SK-N-SH (cell line): ENCODE results near the gene LPP. TPM values are rescaled to one million over a fixed set of nuclear protein-coding genes. Genes with fewer than 3 reads are reported as not detected.

Experiments used
- CTCF ChIA-PET: fragments of 300-600, 350-600 bp; formaldehyde crosslinking; extraction: SDS; loops from one replicate; lab custom pipeline; 2021; lab: Yijun Ruan, JAX
- POLR2A ChIA-PET: fragments of 350-600 bp; sonication (Branson Sonifier 250); formaldehyde crosslinking; extraction: SDS; loops from one replicate; lab custom pipeline; 2020; ENCODE audit warnings: antibody characterized with exemption, inconsistent platforms; lab: Yijun Ruan, JAX
- DNase-seq: peaks from one replicate; pipeline ENCODE4 v3.0.0; 2012
- H2AFZ ChIP-seq: fragments of 200-600 bp; sonication (generic); 2 replicates; pipeline ENCODE4 v1.8.1; 2016; ENCODE audit warnings: antibody characterized with exemption, mild to moderate bottlenecking, low read depth
- H3F3A ChIP-seq: fragments of 200-600 bp; sonication (generic); replicated peaks from 2 replicates; pipeline ENCODE3; 2016; ENCODE audit warnings: antibody characterized with exemption, mild to moderate bottlenecking; ENCODE audit not compliant: insufficient read depth
- H3K27ac ChIP-seq, 2 experiments: fragments of 200-500 bp in 1 of 2; fragments of 200-600 bp in 1 of 2; sonication (Bioruptor generic) in 1 of 2; sonication (generic), shearing (Covaris generic) in 1 of 2; 2 replicates each; pipeline versions ENCODE4 v1.5.1 to v1.6.1; 2014 to 2016; ENCODE audit warnings: low read depth in 2 of 2, inconsistent platforms in 1 of 2, low read length in 1 of 2, mild to moderate bottlenecking in 1 of 2, mixed read lengths in 1 of 2
- H3K27me3 ChIP-seq: fragments of 200-600 bp; sonication (generic), shearing (Covaris generic); 2 replicates; pipeline ENCODE4 v1.6.1; 2016; ENCODE audit warnings: mixed run types; ENCODE audit not compliant: insufficient read depth
- H3K36me3 ChIP-seq, 2 experiments: fragments of 200-500 bp in 1 of 2; fragments of 200-600 bp in 1 of 2; sonication (Bioruptor generic) in 1 of 2; sonication (generic) in 1 of 2; replicated peaks in 1 of 2; 2 replicates each; pipeline versions ENCODE3 to v1.5.1; 2014 to 2016; ENCODE audit warnings: low read length in 1 of 2, mild to moderate bottlenecking in 1 of 2; ENCODE audit not compliant: insufficient read depth in 2 of 2, control insufficient read depth in 1 of 2
- H3K4me1 ChIP-seq, 2 experiments: fragments of 200-500 bp in 1 of 2; fragments of 200-600 bp in 1 of 2; sonication (Bioruptor generic) in 1 of 2; sonication (generic), shearing (Covaris generic) in 1 of 2; 2 replicates each; pipeline versions ENCODE4 v1.5.1 to v1.6.1; 2014 to 2016; ENCODE audit warnings: low read depth in 1 of 2, low read length in 1 of 2, mixed run types in 1 of 2; ENCODE audit not compliant: insufficient read depth in 2 of 2, control insufficient read depth in 1 of 2
- H3K4me2 ChIP-seq: fragments of 200-600 bp; sonication (generic), shearing (Covaris generic); 2 replicates; pipeline ENCODE4 v1.6.1; 2017; ENCODE audit warnings: mixed run types
- H3K4me3 ChIP-seq, 2 experiments: fragments of 200-500 bp in 1 of 2; fragments of 200-600 bp in 1 of 2; sonication (Bioruptor generic) in 1 of 2; sonication (generic), shearing (Covaris generic) in 1 of 2; 2 replicates each; pipeline versions ENCODE4 v1.5.1 to v1.8.1; 2014 to 2016; ENCODE audit warnings: low read depth in 2 of 2, inconsistent platforms in 1 of 2, low read length in 1 of 2, mild to moderate bottlenecking in 1 of 2, mixed read lengths in 1 of 2, moderate library complexity in 1 of 2
- H3K79me2 ChIP-seq: fragments of 200-600 bp; sonication (generic); 2 replicates; pipeline ENCODE4 v1.8.1; 2017; ENCODE audit warnings: mild to moderate bottlenecking; ENCODE audit not compliant: insufficient read depth
- H3K9ac ChIP-seq: fragments of 200-600 bp; sonication (generic); 2 replicates; pipeline ENCODE4 v1.6.1; 2017; ENCODE audit warnings: mixed run types
- H3K9me2 ChIP-seq: fragments of 200-600 bp; sonication (generic); 2 replicates; pipeline ENCODE4 v1.6.1; 2017; ENCODE audit warnings: mixed run types
- H3K9me3 ChIP-seq: fragments of 200-600 bp; sonication (generic); 2 replicates; pipeline ENCODE4 v1.6.1; 2017; ENCODE audit warnings: mixed run types, mild to moderate bottlenecking, moderate library complexity
- H4K20me1 ChIP-seq: fragments of 200-600 bp; sonication (generic); 2 replicates; pipeline ENCODE4 v1.6.1; 2017; ENCODE audit warnings: mild to moderate bottlenecking, mixed run types; ENCODE audit not compliant: insufficient read depth
- FOXM1 ChIP-seq: IDR thresholded peaks from 2 replicates; pipeline ENCODE4 v1.4.0; 2012; ENCODE audit warnings: low read depth, mild to moderate bottlenecking
- GABPA ChIP-seq: IDR thresholded peaks from 2 replicates; pipeline ENCODE4 v1.4.0; 2012; ENCODE audit warnings: low read depth, mild to moderate bottlenecking
- JUND ChIP-seq: IDR thresholded peaks from 2 replicates; pipeline ENCODE4 v1.4.0; 2012
- NFIC ChIP-seq: IDR thresholded peaks from 2 replicates; pipeline ENCODE4 v1.4.0; 2012; ENCODE audit warnings: borderline replicate concordance
- NRF1 ChIP-seq: IDR thresholded peaks from 2 replicates; pipeline ENCODE4 v1.6.1; 2012; ENCODE audit warnings: low read depth, mild to moderate bottlenecking, low read length
- POLR2AphosphoS5 ChIP-seq: IDR thresholded peaks from 2 replicates; pipeline ENCODE4 v1.6.1; 2012; ENCODE audit warnings: low read depth, low read length
- RAD21 ChIP-seq: IDR thresholded peaks from 2 replicates; pipeline ENCODE4 v1.6.1; 2012; ENCODE audit warnings: mild to moderate bottlenecking, low read length
- RFX5 ChIP-seq: IDR thresholded peaks from 2 replicates; pipeline ENCODE4 v1.6.1; 2012; ENCODE audit warnings: mild to moderate bottlenecking, improper control_type of control experiment, low read length
- RXRA ChIP-seq: IDR thresholded peaks from 2 replicates; pipeline ENCODE4 v1.4.0; 2012; ENCODE audit warnings: low read depth, mild to moderate bottlenecking, borderline replicate concordance
- SIN3A ChIP-seq: IDR thresholded peaks from 2 replicates; pipeline ENCODE4 v1.6.1; 2012; ENCODE audit warnings: low read depth, mild to moderate bottlenecking, low read length, moderate library complexity, borderline replicate concordance
- TAF1 ChIP-seq: IDR thresholded peaks from 2 replicates; pipeline ENCODE4 v1.6.1; 2012; ENCODE audit warnings: low read depth, mild to moderate bottlenecking, low read length, moderate library complexity, borderline replicate concordance
- YY1 ChIP-seq: IDR thresholded peaks from 2 replicates; pipeline ENCODE4 v1.4.0; 2012; ENCODE audit warnings: low read depth, mild to moderate bottlenecking
- WGBS: methylation state at CpG from one replicate; pipeline ENCODE4 v1.1.6; 2017; ENCODE audit warnings: low lambda C conversion rate; 5-methylcytosine and 5-hydroxymethylcytosine counted together
- polyA plus RNA-seq, 3 experiments: library from polyadenylated mRNA; depleted of rRNA; stranded (reverse); fragments of >200 nt; gene quantifications; 2 replicates each; pipeline ENCODE4 v1.2.3, GENCODE V29; 2012
- TF ChIP-seq, protein P1 (sequence below): IDR thresholded peaks from 2 replicates; pipeline ENCODE4 v1.4.0; 2012; ENCODE audit warnings: low read depth, borderline replicate concordance
- TF ChIP-seq, protein P2 (sequence below): fragments of 150-350 bp; IDR thresholded peaks from 2 replicates; pipeline ENCODE4 v1.6.1; 2016; ENCODE audit warnings: mild to moderate bottlenecking, low read depth, low read length
- TF ChIP-seq, protein P3 (sequence below): fragments of 150-350 bp; IDR thresholded peaks from 2 replicates; pipeline ENCODE4 v1.6.1; 2017; ENCODE audit warnings: antibody characterized with exemption, low read length, low read depth, borderline replicate concordance
- TF ChIP-seq, protein P4 (sequence below): IDR thresholded peaks from 2 replicates; pipeline ENCODE4 v1.4.0; 2012; ENCODE audit warnings: low read depth, borderline replicate concordance

LPP gene
- polyA plus RNA-seq, 1 of the 3 experiments (the other 2 are of a cell fraction): 6.6 TPM

- POLR2A ChIA-PET: no interaction called here
- CTCF ChIA-PET: no interaction called here
These were observed 249.4 kb downstream of the LPP start for GRCh38 chr3:188403404-188403803.

DNA sequence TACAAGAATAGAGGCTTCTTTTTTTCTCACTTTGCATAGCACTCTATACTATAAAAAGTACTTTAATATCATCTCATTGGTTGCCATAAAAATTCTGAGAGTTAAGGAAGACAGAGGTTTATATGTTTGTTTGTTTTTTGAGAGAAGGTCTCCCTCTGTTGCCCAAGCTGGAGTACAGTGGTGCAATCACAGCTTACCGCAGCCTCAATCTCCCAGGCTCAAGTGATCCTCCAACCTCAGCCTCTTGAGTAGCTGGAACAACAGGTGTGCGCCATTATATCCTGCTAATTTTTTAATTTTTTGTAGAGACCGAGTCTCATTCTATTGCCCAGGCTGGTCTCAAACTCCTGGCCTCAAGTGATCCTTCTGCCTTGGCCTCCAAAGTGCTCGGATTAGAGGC lies 250.2 kb downstream of the LPP start:
- Histone ChIP-seq H3K4me3 (no peak overlapping the region), H3K27ac (no peak overlapping the region), H4K20me1 (no peaks in the 10 kb centered on the region), H2AFZ (no peak overlapping the region), H3K4me1 (no peaks in the 10 kb centered on the region), H3F3A (peaks cover 9% of the 10 kb centered on the region), H3K9ac (no peak overlapping the region), H3K9me3 (0 out of 2 replicates have a peak, but pooled peaks cover 4% of the 10 kb centered on the region), H3K79me2 (peaks cover 66% of the 10 kb centered on the region), H3K4me2 (no peak overlapping the region), H3K27me3 (no peaks in the 10 kb centered on the region), H3K9me2 (no peaks in the 10 kb centered on the region), H3K36me3 (peaks cover 0 to 19% of the 10 kb centered on the region in 2 experiments)
- DNase-seq: no peak
- ChIA-PET CTCF (interaction anchor here (0.8 to 1.0 kb wide), 2 partner anchors 13 to 656 kb away, joined by 3 read pairs; no protein-coding TSS in a partner anchor), POLR2A (no interaction called here)
- TF ChIP-seq POLR2AphosphoS5 (no peak), GABPA (no peak), RAD21 (no peak), SIN3A (no peak), YY1 (no peak), FOXM1 (no peak), NFIC (no peak)
- TF ChIP-seq, protein P1, sequence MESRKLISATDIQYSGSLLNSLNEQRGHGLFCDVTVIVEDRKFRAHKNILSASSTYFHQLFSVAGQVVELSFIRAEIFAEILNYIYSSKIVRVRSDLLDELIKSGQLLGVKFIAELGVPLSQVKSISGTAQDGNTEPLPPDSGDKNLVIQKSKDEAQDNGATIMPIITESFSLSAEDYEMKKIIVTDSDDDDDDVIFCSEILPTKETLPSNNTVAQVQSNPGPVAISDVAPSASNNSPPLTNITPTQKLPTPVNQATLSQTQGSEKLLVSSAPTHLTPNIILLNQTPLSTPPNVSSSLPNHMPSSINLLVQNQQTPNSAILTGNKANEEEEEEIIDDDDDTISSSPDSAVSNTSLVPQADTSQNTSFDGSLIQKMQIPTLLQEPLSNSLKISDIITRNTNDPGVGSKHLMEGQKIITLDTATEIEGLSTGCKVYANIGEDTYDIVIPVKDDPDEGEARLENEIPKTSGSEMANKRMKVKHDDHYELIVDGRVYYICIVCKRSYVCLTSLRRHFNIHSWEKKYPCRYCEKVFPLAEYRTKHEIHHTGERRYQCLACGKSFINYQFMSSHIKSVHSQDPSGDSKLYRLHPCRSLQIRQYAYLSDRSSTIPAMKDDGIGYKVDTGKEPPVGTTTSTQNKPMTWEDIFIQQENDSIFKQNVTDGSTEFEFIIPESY: no peak
- 91% methylated on average over 4 of the region's 4 CpGs for WGBS

More at GRCh38 chr3:188403404-188403803, 249.4 kb downstream of the LPP start:
- Histone ChIP-seq H3K27ac (no peak overlapping the region), H3F3A (peaks cover 9% of the 10 kb centered on the region), H3K27me3 (no peaks in the 10 kb centered on the region), H3K4me2 (no peak overlapping the region), H4K20me1 (no peaks in the 10 kb centered on the region), H3K36me3 (peaks cover 0 to 14% of the 10 kb centered on the region in 2 experiments), H2AFZ (no peak overlapping the region), H3K9me2 (no peaks in the 10 kb centered on the region), H3K79me2 (peaks cover 68% of the 10 kb centered on the region), H3K4me1 (no peaks in the 10 kb centered on the region), H3K9me3 (0 out of 2 replicates have a peak, but pooled peaks cover 4% of the 10 kb centered on the region), H3K9ac (no peak overlapping the region), H3K4me3 (no peak overlapping the region)
- no peak for DNase-seq
- no peak for TF ChIP-seq TAF1
- no peak for TF ChIP-seq GABPA
- TF ChIP-seq NRF1: no peak
- TF ChIP-seq, protein P2, sequence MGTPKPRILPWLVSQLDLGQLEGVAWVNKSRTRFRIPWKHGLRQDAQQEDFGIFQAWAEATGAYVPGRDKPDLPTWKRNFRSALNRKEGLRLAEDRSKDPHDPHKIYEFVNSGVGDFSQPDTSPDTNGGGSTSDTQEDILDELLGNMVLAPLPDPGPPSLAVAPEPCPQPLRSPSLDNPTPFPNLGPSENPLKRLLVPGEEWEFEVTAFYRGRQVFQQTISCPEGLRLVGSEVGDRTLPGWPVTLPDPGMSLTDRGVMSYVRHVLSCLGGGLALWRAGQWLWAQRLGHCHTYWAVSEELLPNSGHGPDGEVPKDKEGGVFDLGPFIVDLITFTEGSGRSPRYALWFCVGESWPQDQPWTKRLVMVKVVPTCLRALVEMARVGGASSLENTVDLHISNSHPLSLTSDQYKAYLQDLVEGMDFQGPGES: no peak
- TF ChIP-seq FOXM1: no peak
- no peak for TF ChIP-seq RXRA
- no peak for TF ChIP-seq RFX5
- TF ChIP-seq, protein P3, sequence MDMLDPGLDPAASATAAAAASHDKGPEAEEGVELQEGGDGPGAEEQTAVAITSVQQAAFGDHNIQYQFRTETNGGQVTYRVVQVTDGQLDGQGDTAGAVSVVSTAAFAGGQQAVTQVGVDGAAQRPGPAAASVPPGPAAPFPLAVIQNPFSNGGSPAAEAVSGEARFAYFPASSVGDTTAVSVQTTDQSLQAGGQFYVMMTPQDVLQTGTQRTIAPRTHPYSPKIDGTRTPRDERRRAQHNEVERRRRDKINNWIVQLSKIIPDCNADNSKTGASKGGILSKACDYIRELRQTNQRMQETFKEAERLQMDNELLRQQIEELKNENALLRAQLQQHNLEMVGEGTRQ: no peak
- no peak for TF ChIP-seq JUND
- no peak for TF ChIP-seq NFIC
- TF ChIP-seq, protein P4, sequence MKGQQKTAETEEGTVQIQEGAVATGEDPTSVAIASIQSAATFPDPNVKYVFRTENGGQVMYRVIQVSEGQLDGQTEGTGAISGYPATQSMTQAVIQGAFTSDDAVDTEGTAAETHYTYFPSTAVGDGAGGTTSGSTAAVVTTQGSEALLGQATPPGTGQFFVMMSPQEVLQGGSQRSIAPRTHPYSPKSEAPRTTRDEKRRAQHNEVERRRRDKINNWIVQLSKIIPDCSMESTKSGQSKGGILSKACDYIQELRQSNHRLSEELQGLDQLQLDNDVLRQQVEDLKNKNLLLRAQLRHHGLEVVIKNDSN: no peak
- WGBS: 31% methylated on average over 1 of the region's 1 CpG
